Fibroblast of villous mesenchyme (primary cell): ENCODE measurements around the gene ALS2. TPM values are rescaled to one million over a fixed set of nuclear protein-coding genes. Genes with fewer than 3 reads are reported as not detected.

Experiments
- DNase-seq: peaks from one replicate; pipeline ENCODE4 v3.0.0-alpha.2; 2010; ENCODE audit warnings: low read depth
- H3K4me3 ChIP-seq: 2 replicates; pipeline ENCODE4 v1.5.1; 2011; ENCODE audit warnings: low read depth, mild to moderate bottlenecking, low read length
- CTCF ChIP-seq: IDR thresholded peaks from 2 replicates; pipeline ENCODE4 v1.5.1; 2012; ENCODE audit warnings: low read depth, mild to moderate bottlenecking, low read length; ENCODE audit not compliant: insufficient read depth
- small RNA-seq: library from RNA; depleted of rRNA; stranded (forward); fragments of <200 nt; gene quantifications from one replicate; pipeline ENCODE3, GENCODE V24; 2012
- total RNA-seq: library from RNA; depleted of rRNA; stranded (reverse); fragments of >200 nt; gene quantifications from 2 replicates; pipeline ENCODE4 v1.2.3, GENCODE V29; 2012

The ALS2 gene
- total RNA-seq, 1 donor = 44.0 TPM

- DNase-seq = no peak
- no peak overlapping the region for H3K4me3 ChIP-seq
- TF ChIP-seq CTCF = no peak
Observed at GRCh38 chr2:201660293-201660895, 120.3 kb downstream of the ALS2 start.

GRCh38 chr2:201656740-201657139 is 124.0 kb downstream of the ALS2 start:
- TF ChIP-seq CTCF = no peak
- no peak overlapping the region for H3K4me3 ChIP-seq
- no peak for DNase-seq

DNA sequence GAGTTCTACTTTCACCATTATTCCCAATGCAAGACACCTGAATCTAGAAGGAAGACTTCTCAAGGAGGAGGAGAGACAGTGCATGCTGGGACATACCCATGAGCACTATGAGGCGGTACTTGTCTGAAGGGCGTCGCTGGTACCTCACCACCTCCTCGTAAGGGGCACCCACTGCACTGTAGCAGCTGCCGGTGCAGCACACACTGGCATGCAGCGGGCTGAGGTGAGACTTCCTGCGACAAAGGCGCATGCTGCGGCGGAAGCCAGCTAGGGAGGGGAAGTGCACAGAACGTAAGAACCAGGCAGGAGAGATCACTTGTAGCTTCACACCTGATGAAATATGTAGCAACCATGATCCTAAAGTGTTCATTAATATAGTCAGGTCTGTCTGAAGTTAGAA is 124.6 kb downstream of the ALS2 start:
- no peak for TF ChIP-seq CTCF
- no peak overlapping the region for H3K4me3 ChIP-seq
- DNase-seq = no peak

DNA sequence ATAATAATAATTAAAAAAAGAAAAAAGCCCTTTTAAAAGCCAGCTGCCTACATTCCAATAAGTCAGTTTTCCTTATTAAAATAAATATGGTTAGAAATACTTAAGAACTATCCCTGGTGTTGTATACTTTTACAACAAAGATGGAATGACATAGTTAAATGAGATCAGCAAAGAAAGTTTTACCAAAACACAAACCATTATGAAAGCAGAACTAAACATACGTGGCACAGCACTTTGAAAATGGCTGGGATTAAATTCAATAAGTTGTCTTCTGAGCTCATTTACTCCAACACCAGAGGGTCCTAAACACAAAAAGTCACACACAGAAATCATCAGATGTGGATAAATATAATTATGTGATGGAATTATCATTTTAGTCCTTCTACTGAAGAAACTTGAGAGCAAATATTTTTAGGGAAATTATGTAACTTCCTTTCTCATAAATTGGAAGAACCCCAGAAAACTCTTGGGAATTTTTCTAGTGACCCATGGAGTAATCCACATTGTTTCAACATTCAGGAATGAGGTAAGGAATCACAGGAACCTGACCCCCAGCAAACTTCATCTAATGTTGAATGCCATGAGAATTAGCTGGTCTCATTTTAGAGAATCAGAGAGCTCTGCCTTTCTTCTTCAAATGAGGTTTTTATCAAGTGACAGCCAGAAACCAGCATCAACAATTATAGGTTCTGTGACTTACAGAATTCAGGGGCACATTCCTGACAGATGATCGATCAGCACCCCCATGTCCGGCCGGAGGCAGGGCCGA is 125.9 kb downstream of the ALS2 start:
- TF ChIP-seq CTCF = no peak
- peak; percentile 67 for DNase-seq
- no peak overlapping the region for H3K4me3 ChIP-seq

- no peak for TF ChIP-seq CTCF
- H3K4me3 ChIP-seq = no peak overlapping the region
Observed at GRCh38 chr2:201653221-201653620, 127.5 kb downstream of the ALS2 start.

More at GRCh38 chr2:201653221-201653620, 127.5 kb downstream of the ALS2 start:
- DNase-seq = no peak

Small RNA genes within 50 kb of the gene (small RNA-seq; reads per million reads assigned to genes)
- gene RF00019 = not detected
- gene UBE2V1P11 = not detected

Other genes with a start within 250 kb of the ALS2 start
- 47.0 and 76.9 TPM in 2 replicates for gene TMEM237, start 137.4 kb downstream of the ALS2 start, total RNA-seq
- 5.2 and 5.5 TPM in 2 replicates for gene MPP4, start 82.3 kb downstream of the ALS2 start, total RNA-seq
- 3.5 and 7.4 TPM in 2 replicates for gene CDK15, start 25.6 kb upstream of the ALS2 start, total RNA-seq